Activated naive CD4-positive, alpha-beta T cell treated with anti-CD3 and anti-CD28 coated beads, Interleukin-2, amount 50 U/mL, for 16 hours (primary cell): ENCODE results near the gene ARF6.

Experiments used
- DNase-seq: peaks from one replicate; pipeline ENCODE4 v3.0.0-alpha.2; 2020

ARF6 gene

GRCh38 chr14:49945448-49946319, 52.8 kb downstream of the ARF6 start:
- DNase-seq: no peak
